NCI-H128 (cell line): ENCODE data around the gene ZNF143.

Source experiments
- DNase-seq: peaks from one replicate; lab custom pipeline; 2025; ENCODE audit not compliant: unreplicated experiment; lab: John Stamatoyannopoulos, UW

Gene ZNF143

DNA sequence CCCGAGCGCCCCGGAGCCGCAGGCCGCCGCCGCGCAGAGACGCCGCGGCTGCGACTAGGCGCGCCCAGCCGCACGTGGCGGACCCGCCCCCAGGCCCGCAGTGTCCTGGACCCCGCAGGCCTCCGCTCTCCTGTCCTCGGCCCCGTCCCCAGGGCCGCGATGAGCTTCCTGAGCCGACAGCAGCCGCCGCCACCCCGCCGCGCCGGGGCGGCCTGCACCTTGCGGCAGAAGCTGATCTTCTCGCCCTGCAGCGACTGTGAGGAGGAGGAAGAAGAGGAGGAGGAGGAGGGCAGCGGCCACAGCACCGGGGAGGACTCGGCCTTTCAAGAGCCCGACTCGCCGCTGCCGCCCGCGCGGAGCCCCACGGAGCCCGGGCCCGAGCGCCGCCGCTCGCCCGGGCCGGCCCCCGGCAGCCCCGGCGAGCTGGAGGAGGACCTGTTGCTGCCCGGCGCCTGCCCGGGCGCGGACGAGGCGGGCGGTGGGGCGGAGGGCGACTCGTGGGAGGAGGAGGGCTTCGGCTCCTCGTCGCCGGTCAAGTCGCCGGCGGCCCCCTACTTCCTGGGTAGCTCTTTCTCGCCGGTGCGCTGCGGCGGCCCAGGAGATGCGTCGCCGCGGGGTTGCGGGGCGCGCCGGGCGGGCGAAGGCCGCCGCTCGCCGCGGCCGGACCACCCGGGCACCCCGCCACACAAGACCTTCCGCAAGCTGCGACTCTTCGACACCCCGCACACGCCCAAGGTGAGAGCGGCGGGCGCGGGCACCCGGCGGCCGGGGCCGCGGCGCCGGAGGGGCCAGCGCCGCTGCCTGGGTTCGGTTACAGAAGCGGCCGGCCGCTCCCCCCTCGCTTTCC is 113.2 kb downstream of the ZNF143 start:
- DNase-seq, result no peak

DNA sequence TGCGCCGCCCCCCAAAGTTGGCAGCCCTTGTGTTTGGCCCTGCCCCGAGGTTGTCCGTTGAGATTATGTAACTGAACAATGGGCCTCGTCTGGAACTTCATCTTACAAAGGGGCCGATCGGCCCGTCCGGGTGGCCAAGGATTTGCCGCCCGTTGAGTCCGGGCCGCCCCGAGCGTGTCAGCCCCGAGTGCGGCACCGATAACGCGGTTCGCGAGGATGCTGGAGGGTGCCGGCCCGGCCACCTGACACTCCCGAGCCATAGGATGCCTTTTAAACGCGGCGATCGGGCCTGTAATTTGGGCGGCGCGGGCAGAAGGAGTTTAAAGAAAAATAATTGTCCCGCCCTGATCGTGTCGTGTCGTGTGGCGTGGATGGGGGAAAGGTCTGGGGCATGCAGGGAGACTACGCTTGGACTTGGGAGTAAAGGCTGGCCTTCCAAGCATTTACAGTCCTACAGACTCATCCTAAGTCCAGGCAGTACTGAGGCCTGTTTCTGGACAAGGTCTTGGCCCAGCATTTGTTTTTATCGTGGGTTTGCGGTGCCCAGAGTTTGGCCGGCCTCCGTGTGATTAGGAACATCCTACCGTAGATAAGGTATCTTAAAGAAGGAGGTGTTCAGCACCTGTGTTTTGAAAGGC is 113.9 kb downstream of the ZNF143 start:
- DNase-seq, result no peak

DNA sequence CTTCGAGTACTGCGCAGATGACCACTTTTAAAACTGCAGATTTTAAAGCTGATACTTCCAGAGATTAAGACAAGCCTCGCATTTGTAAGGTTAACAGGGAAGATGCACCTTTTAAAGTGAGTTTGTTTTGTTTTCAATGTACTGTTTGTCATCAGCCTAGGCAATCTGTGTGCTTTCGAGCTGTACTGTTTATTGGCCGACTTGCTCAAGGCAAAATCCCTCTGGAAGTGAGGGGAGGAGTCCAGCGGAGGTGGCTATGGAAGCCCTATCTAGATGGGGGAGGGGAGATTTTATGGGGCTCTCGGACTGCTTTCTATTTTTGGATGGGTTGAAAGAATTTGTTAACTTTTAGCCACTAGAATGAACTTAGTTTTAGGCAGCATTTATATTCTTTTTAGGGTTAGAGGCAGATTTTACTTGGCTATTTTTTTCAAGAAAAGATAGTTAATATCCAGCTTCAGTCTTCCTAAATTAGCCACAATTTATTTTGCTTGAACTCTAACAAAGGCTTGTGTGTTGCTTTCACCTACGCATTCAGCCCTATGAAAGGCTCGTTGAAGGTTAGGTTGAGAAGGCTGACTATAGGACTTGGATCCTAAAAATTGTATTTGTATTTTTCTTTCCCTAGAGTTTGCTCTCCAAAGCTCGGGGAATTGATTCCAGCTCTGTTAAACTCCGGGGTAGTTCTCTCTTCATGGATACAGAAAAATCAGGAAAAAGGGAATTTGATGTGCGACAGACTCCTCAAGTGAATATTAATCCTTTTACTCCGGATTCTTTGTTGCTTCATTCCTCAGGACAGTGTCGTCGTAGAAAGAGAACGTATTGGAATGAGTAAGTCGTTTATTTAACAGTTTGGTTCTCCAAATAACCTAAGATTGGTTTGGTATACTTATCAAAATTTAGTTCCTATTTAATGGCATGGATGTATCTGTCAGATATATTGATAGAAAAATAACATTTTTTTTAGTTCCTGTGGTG is 114.7 kb downstream of the ZNF143 start:
- peak; percentile 48 for DNase-seq

DNA sequence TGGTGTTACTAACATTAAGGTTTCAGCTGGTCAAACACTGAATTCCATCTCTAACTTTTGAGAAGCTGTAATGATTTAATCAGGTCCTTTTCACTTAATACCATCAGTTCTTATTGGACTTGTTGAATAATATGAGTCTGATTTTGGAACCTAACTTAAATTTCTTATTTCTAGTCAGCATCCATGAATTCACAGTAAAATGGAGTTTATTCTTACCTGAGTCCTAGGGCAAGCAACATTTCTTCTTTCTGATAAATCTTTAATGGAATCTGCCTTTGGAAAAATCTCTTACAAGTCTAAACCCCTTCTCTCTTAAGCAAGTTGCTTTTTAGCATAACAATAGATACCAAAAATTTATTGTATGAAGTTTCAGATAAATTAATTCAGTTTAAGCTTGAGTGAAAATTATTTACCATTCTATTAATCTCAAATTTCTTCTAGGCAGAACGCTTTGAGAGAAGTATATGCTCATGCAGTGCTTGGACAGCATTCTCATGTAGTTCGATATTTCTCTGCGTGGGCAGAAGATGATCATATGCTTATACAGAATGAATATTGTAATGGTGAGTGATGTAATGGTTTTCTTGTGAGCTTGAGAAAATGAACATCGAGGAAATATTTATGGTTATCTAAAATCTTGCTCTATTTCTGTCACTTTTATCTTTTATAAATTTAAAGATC is 116.0 kb downstream of the ZNF143 start:
- no peak for DNase-seq

DNA sequence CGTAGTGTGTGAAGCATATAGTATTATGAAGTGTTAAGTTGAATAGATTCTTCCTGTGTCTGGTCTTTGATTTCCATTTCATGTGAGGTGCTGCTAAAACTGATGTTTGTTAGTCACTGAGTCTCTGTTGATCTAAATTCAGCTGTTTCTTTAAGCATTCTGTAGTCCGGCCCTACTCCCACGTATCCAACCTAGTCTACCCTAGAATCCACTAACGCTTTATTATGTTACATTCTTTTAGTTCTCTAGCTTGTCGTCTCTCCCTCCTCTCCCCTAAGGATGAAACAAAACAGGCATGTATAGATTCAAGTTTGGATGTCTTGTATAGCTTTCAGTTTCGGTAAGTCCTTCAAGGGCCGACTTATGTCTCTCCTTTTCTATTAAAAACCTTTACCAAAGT is 116.7 kb downstream of the ZNF143 start:
- DNase-seq, result no peak
